Putamen (tissue), 1 donor: Measurements from ENCODE around the gene COL9A2.

ENCODE experiments used
- DNase-seq: peaks from one replicate; pipeline ENCODE4 v3.0.0-alpha.2; 2016; ENCODE audit warnings: low spot score

COL9A2 gene

GRCh38 chr1:40257688-40258444 is 59.2 kb downstream of the COL9A2 start, which contains the start of gene ZMPSTE24:
ZMPSTE24 (plus strand) TSS chr1:40258236; CDS start chr1:40258272, 36 bp downstream.
- peak; percentile 97 for DNase-seq

- no peak for DNase-seq
Measured at GRCh38 chr1:40257313-40257687, 59.8 kb downstream of the COL9A2 start.

- DNase-seq, result no peak
Measured at GRCh38 chr1:40256401-40257084, 60.5 kb downstream of the COL9A2 start.

- no peak for DNase-seq
Measured at GRCh38 chr1:40255231-40255630, 61.9 kb downstream of the COL9A2 start.

GRCh38 chr1:40252601-40253000 is 64.5 kb downstream of the COL9A2 start:
- DNase-seq, result no peak

- DNase-seq, result no peak
Measured at GRCh38 chr1:40251456-40251855, 65.6 kb downstream of the COL9A2 start.
